HG03108 (cell line): ENCODE results near the gene KLF13.

Experiments used
- ATAC-seq: cut with Tn5 transposase; IDR thresholded peaks from one replicate; pipeline ENCODE4 v1.9.1; 2021; ENCODE audit warnings: moderate library complexity; ENCODE audit not compliant: unreplicated experiment

The KLF13 gene

DNA sequence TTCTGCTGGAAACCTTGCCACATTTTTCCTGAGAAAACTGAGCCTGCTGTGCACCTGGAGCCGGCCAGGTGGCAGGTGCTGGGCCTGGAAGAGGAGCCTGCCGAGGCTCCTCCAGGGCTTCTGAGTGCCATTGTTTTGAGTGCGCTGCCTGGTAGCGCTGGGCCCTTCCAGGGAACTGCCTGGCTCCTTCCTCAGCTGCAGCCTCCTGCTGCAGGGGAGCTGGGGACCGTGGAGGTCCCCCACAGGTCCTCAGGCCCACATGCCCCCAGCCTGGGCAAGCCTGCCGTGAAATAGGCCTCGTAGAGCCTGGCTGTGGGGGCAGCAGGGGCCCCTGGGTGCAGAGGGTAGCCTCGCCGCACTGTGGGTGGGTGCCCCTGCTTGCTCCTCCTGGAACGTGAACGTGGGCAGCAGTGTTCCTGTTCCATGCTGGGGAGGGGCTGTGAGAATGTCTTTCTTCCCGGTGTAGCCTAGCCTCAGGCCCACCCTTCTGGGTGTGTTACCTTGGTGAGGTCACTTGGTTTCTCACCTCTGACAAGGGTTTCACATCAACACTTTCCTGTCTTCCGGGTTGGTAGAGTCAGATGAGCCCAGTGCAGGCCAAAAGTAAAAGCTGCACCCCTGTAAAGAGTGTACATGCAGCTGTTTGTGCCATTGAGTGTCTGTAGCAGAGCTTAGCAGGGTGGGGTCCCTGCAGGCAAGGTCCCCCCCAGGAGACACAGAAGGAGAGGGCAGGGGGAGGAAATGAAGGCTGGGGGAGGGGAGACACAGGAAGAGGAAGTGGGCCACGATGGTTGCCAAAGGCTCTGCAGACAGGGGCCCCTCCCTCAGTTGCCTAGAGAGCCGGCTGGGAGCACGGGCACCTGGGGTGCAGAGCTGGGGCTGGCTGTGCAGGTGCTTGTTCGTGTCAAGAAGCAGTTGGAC, 34.5 kb downstream of the KLF13 start:
- peak; percentile 75 for ATAC-seq

DNA sequence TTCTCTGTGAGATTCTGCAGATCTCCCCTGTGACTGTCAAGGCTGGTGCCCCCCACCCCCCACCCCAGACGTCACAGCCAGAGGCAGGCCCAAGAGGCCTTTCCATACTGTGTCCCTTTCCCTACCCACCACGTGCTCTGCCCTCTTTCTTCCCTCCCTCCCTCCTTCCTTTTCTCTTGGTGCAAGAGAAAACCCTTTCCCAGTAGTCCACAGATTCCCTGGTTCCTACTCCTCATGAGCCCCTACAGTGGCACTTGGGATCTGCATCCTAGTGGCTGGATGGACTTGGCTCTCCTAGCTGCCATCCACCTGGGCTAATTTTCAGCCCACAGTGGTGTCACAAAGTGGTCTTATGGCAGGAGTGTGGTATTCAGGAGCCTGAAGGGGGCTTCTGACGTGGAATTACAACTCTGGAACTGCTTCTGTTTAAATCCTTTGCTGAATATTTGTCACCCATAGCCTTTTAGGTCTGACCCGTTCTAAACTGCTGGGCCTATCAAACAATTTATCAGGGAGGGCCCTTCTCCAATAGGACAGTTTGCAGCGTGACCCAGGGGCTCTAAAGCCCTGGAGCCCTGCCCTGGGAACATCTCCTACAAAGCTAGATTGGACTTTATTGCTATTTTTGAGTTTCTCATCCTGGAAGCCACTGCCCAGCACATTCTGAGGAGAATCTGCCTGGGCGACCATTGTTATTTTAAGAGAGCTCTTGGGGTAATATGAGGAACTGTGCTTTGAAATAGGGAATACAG, 35.3 kb downstream of the KLF13 start:
- ATAC-seq = no peak

DNA sequence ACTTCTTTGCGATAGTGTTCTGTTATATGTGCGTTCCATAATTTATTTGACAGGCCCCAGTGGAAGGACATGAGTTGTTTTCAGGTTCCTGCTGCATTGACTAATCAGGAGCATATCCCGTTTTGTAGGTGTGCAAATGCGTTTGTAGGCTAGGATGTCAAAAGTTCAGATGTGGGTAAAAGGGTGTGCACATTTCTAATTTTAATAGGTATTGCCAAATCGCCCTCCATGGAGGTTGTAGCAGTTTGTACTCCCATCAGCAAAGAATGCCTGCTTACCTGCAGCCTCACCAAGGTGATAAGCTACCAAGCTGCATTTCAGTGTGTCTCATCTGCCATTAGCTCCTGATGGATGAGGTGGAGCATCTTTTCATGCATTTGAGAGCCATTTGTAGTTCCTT, 36.3 kb downstream of the KLF13 start:
- no peak for ATAC-seq

DNA sequence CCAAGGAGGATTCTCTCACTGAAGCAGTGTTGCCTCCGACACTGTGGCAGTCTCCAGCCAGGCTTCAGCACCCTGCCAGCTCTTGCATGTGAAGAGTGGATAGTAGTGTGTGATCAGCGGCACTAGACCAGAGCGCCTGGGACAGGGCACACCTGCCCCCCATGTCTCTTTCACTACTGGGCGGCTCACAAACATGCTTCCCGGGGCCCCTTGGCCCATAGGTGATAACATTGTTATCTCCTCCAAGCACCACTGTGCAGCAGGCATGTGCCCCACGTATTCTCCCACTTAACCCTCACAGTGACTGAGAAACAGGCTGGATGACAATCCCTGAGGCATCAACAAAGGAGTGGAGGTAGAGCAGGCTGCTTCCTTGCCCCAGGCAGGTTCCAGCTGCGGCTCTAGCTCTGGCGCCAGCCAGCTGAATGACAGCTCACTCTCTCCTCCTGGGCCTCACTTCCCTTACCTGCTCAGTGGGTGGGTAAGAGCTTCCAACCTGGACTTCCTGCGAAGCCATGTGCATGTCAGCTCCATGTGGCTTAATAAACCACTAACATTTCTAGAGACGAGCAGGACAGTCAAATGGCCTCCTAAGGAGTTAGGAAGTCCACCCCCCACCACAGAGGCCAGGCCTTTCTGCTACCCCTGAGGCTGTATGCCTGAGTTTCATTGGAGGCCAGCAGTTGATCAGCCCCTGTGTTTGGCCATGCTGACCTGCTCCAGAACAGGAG, 37.8 kb downstream of the KLF13 start:
- no peak for ATAC-seq

DNA sequence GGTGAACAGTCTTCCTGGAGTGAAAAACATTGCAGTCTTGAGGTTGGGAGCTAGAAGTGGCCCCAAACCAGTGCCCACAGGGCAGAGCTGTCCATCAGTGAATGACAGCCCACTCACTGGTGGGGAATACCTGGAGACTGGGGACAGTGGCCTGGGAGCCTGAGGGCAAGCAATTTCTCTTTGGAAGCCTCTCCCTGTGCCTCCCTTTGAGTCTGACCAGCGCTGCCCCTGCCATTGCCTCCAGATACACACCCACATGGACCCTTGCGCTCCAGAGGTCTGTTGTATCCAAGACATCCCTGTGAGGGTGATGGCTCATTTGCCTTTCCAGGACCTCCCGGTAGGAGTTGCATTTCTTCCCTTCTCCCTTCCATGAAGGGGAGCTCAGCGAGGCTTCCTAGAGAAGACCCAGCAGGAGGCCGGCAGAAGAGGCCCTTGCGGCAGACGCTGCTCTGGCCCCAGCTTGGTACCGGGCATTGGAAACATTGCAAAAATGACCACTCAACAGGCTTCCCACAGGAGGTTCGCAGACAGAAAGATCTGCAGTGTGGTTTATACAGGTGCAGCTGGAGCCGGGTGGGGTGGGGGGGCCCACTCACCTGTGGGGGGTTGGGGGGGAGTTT, 38.5 kb downstream of the KLF13 start:
- ATAC-seq = no peak

DNA sequence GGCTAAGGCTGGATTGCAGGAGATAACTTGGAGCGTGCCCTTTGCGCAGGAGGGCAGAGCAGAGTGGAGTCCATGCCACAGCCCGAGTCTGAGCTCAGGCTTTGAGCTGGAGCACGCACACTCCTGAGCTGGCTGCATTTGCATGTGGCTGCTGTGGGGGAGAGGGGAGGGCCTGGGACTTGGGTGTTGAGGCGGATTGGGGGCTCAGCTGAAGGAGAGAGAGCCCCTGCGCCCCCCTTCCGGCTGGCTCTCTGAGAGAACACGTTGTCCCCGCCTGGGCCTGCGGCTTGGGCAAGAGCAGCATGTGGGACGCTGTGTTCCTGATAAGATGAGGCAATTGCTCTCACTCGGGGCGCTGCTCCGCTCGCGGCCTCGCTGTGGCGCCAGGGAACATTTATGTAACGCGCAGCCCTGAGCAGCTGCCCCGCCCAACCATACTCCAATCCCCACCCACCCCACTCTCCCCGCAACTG, 39.1 kb downstream of the KLF13 start:
- ATAC-seq = peak; percentile 29

DNA sequence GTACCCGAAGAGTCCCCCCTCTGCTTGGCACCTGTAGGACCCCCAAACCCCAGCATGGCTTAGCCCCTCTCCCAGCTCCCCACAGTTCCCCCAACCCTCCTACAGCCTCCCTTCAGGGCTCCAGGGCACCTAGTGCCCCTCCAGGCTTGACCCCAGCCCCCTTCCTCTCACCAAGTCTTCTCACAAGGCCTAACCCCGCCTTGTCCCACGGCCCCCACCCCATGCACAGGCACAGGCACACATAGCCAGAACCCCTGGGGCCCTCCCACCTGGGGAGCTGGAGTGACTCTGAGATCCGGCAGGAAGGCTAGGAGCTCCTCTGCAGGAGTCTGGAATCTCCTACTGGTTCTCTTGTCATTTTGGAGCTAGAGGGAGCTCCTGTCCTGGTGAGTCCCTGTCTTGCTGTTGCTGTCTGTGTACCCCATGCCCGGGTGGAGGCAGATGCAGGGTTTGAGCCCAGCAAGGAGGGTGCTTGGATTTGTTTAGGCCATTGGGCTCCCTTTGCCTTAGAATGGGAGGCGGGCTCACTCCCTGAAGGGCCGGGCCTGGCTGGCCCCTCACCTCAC, 39.6 kb downstream of the KLF13 start:
- no peak for ATAC-seq

DNA sequence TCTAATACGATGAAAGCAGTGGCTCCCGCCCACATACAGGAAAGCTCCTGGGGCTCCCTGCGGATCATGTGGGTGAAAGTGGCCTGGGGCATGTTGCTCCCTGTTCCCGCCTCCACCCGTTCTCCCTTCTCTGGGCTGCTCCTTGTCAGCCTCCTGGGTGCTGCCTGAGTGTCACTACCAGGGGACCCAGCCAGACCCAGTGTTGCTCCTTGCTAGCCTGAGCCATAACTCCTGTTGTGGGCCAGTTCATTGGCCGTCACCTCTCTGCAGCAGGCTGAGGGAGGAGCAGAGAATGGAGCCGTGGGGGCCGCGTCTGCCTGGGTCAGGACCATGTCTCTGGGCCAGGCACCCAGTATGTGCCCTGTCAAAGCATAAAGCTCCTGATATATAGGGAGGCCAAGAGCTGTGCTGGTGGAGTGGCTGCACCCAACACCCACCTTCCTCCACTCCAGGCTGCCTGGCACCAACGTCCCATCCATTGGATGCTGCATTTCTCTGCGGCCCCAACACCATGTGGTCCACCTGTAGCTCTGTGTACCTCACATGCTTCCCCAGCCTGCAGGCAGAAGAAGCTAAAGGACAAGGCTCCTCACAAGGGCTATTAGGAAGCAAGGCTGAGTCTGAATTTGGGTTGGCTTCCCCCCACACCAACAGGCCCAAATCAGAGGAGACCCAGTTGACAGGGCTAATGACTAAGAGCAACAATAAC, 40.5 kb downstream of the KLF13 start:
- ATAC-seq = no peak

DNA sequence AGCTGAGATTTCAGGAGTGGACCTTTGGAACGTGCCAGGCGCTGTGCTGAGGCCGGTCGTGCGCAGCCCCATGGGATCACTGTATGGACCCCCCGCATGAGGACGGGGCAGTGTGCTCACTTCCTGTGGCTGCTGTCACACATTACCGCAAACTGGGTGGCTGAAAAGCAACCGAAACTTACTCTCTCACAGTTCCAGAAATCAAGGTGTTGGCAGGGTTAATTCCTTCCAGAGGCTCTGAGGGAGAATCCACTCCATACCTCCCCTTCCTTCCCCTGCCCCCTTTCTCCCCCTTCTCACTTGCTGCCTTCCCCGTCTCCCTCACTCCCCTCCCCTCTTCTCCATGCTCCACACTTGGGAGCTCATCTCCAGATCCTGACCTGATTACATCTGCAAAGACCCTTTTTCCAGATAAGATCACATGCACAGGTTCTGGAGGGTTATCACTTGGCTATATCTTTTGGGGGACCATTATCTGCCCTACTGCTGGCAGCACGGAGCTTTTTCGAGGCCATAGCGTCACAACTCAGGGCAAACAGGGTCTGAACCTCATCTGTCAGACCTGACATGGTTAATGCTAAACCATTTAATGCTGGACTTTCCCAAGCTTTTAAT, 41.2 kb downstream of the KLF13 start:
- ATAC-seq = no peak

DNA sequence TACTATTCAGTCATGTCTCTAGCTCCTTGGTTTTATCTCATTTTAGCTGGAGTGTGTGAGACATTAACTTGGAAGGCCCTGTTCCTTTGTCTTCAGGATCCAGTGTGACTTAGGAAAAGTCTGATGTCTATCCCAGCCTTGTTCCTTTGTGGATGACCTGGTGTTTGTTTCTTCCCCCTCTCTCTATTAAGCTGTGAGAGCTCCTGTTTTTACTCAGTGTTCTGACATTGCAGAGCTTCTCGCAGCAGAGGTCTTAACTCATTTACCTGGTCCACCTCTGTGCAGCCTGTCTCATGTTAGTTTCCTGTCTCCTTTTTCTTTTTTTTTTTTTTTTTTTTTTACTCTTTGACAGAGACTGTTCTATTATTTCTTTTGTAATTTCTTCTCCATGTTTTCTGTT, 43.1 kb downstream of the KLF13 start:
- no peak for ATAC-seq

DNA sequence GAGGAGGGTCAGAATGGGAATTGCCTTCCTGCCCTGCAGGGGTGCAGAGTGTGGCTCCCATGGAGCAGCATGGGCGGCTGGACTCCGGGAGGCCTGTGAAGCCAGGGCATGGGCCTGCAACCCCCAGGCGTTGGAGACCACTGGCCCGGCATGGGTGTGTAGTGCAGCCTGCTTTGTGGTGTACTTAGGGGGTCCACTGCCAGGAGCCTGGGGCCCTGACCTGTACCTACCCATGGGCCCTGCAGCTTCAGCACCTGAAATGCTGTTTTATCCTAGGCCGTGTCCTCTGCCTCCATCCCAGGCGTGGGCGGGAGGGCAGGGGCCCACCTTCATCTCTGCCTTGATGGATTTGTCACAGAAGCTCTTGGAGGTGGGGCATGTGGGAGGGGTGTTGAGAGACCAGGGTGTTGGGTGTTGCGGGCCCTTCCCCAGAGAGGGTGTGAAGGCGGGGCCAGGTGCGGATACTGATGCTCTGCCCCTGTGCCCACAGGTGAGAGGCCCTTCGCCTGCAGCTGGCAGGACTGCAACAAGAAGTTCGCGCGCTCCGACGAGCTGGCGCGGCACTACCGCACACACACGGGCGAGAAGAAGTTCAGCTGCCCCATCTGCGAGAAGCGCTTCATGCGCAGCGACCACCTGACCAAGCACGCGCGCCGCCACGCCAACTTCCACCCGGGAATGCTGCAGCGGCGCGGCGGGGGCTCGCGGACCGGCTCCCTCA, 45.0 kb downstream of the KLF13 start:
- ATAC-seq = no peak

DNA sequence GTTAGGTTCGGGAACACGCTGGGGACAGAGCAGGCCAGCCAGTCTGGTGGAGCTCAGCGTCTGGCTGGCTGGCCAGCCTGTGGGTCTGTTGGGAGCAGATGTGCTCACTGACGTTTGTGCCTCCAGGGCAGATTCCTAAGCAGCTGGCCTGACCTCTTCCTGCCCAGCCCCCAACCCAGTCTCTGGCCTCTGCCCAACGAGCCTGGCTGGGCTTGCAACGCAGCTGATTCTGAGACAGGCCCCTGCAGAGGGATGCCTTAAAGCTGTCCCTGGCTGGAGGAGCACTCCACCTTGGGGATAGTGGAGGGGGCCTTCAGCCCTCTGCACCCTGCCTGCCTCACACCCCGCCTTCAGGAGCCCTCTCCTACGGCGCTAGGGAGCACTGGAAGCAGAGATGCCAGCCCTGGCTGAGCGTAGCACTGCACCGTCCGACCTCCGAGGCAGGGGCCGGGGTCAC, 46.0 kb downstream of the KLF13 start:
- ATAC-seq = no peak

DNA sequence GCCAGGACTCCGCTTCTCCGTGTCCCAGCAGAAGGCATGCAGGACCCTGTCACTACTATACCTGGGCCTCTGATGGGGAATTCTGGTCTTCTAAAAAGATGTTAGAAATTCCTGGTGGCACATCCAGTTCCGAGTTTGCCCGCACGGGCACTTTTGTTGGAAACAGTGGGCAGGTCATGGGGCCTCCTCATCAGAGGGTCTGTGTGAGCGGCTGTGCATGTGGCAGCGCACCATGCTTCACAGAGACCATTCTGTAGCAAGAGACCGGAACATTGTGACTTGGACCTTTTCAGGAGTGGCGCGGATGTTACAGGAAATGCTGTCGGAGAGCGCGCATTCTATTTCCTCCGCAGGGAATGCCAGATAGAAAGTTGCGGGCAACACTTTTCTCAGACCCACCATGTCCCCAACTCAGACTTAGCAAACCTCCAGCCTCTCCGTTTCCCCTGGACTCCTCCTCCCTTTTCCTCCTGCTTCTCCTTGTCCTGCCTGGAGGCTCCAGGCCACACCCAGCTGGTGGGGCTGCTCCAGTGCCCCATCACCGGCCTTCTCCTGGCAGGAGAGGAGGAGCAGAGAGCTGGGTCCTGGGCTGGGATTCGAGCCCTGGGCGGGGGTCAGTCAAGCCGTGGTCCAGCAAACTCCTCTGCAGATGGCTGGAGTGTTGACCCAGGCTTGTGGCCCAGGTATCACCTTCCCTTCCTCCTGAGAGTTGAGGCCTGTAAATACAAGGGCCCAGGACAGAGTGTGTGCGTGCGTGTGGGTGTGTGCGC, 46.6 kb downstream of the KLF13 start:
- ATAC-seq = no peak

DNA sequence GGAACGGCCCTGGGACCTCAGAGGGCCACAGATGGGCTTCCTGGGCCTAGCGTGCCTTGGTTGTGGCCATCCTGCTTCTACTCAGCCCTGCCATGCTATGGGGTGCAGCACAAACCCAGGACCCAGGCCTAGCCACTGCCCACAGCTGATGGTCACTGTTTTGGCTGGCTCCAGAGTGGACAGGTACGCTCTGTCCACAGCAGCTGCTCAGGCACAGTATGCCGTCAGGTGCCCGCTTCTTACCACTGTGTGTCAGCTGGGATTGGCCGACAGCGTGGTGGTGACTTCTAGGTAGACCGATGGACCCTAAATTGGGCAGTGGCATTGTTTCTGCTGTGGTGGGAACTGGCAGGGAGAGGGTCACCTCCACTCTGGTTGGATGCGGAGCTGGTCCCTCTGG, 47.3 kb downstream of the KLF13 start:
- ATAC-seq = no peak

DNA sequence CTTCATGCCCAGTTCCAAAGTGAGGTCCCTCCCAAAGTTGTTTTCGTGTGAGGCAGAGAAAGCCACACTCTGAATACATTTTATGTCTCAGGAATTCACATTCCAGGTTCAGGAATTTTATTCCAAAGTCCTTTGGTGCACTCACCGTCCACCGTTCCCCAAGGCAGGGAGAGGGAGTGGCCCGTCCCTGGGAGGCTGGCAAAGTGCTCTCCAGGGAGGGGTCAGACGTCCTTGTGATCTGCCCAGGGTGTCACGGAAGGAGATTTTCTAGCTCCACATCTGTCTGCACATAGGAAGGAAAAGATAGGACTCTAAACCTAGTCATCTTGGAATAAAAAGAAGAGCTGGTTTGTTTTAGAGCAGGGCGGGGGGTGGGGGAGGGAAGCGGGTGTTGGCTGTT, 47.9 kb downstream of the KLF13 start:
- no peak for ATAC-seq

DNA sequence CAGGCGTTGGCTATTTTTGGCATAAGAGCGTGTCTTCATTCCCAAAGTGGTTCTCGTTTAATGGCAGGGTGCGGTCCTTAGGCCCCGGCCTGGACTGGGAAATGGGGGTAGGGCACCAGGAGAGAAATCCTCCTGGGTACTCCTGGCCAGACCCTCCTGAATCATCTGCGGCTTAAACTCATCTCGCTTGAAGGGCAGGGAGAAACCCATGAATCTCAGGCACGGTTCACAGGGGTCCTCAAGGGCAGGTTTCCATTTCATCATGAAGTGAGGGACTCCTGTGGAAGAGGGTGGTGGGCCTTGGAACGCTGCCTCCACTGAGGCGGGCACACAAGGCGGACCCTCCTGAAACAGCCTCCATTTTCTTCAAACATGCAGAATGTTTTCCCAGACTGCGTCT, 48.4 kb downstream of the KLF13 start:
- no peak for ATAC-seq

DNA sequence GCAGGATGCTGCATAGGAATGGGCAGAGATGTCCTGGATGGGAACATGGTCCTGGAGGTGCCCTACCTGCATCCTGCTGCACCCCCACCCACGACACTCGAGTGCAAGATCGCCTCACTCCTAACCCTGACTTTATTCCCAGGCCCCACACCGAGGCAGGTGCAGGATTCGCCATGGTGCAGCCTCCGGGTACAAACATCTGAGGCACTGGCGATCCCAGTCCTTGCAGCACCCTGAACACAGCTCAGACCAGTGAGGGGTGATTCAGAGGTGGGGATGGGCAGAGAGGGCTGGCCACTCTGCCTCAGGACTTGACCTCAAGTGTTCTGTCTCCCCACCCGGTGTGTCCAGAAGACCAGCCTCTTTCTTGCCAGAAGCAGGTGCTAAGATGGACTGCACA, 49.1 kb downstream of the KLF13 start:
- no peak for ATAC-seq

DNA sequence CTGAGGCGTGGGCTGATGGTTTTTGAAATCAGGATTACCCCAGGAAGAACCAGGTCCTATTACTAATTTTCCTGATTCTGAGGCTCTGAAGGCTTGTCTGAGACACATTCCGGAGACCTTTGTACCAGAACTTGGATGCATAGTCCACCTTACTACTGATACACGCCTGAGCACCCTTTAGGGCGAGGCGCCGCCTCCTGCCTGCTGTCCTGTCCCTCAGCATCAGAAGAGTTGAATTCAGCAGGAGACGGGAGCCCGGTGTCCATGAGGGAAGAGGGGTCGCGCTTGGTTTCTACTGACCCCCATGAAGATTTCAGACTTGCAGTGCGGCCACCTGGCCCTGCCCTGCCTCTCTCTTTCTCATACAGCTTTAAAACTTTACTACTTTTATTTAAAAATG, 49.9 kb downstream of the KLF13 start:
- no peak for ATAC-seq
